D721Med (cell line): ENCODE results near the gene CCDC187.

Experiments
- DNase-seq: peaks from one replicate; pipeline ENCODE4 v3.0.0; 2011; ENCODE audit warnings: low spot score; ENCODE audit not compliant: insufficient read length
- FAIRE-seq: peaks from 2 replicates; lab custom pipeline; 2011; peaks lifted over from hg19 to GRCh38; lab: Jason Lieb, UNC
- TF ChIP-seq, protein P1 (sequence below): IDR thresholded peaks from 2 replicates; pipeline ENCODE4 v1.5.1; 2012; ENCODE audit warnings: mild to moderate bottlenecking, control low read depth; ENCODE audit not compliant: insufficient read depth; ENCODE audit errors: missing control alignments

CCDC187 gene

DNA sequence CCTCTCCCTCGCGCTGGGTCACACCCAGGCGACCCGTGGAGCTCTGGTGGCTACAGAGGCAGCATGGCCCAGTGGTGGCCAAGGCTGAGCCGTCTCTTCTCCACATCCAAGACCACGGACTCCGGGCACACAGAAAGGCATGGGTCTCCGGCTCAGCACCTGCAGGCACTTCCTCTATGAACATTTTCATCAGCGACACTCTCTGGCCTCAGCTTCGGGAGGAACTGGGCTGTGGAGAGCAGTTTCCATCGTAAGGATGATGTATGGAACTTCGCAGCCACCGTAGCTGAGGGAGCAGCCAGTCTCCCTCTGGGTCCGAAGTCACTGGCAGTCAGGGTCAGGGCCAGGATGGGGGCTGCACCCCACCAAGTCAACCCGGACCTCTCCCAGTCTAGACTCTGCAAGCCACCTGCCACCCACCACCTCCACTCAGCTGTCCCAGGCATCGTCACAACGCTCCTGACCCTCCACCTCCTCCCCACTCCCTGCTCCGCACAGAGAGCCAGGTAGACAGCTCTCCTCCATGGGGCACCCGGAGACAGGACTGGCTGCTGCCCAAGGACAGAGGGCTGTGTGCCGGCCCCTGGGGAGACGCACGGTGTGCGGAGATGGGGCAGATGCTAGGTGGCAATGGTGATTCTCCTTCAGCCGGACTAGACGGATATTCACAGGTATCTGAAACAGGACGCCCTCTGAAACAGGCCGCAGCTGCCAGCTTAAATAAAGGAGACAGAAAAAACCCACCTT lies 68.0 kb downstream of the CCDC187 start:
- FAIRE-seq = no peak
- TF ChIP-seq, protein P1, sequence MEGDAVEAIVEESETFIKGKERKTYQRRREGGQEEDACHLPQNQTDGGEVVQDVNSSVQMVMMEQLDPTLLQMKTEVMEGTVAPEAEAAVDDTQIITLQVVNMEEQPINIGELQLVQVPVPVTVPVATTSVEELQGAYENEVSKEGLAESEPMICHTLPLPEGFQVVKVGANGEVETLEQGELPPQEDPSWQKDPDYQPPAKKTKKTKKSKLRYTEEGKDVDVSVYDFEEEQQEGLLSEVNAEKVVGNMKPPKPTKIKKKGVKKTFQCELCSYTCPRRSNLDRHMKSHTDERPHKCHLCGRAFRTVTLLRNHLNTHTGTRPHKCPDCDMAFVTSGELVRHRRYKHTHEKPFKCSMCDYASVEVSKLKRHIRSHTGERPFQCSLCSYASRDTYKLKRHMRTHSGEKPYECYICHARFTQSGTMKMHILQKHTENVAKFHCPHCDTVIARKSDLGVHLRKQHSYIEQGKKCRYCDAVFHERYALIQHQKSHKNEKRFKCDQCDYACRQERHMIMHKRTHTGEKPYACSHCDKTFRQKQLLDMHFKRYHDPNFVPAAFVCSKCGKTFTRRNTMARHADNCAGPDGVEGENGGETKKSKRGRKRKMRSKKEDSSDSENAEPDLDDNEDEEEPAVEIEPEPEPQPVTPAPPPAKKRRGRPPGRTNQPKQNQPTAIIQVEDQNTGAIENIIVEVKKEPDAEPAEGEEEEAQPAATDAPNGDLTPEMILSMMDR = no peak
- DNase-seq = no peak

GRCh38 chr9:136235171-136235570 lies 68.7 kb downstream of the CCDC187 start:
- TF ChIP-seq, protein P1 = no peak
- no peak for FAIRE-seq
- no peak for DNase-seq

DNA sequence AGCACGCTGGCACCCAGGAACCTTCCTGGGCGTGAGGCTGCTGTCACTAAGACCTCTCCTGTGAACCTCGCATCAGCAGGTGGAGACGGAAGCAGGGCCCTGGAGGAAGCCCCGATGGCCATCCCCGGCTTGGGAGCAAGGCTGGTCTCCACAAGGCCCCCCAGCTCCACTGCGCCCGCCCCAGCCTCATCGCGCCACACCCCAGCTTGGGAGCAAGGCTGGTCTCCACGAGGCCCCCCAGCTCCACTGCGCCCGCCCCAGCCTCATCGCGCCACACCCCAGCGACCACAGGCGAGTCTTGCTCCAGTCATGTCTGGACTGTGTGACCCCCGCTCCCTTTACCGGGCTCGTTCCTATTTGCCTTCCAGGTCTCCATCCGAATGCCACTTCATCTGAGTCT lies 69.3 kb downstream of the CCDC187 start:
- TF ChIP-seq, protein P1 = no peak
- DNase-seq (no peak), FAIRE-seq (no peak)

DNA sequence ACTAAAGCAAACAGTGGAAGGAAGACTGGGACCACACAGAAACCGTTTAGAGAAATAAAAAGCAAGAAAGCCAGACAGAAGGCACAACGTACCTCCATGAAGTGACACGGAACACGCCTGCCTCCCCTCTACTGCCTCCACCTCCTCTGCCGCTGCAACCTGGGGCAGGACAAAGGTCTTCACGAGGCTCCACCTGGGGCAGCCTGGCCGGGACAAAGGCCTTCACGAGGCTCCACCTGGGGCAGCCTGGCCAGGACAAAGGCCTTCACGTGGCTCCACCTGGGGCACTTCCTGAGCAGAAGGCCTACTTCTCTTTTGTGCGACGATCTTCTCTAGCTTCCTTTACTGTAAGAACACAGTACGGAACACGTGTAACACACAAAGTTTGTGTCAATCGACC lies 70.0 kb downstream of the CCDC187 start:
- TF ChIP-seq, protein P1 = no peak

DNA sequence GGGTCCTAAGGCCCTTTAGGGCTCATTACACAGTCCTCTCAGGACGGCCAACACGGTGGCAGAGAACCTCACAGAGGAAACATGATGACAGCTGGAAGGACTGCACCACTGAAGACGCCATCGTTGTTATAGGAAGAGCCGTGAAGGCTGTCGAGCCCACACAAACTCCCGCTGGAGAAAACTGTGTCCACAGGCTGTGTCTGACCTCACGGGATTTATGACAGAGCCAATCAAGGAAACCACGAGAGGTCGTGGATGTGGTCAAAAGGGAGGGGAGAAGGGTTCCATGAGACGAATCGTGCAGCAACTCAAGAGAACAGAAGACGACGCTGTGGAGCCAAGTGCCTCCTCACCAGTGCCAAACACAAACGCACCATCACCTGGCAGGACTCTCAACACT lies 70.5 kb downstream of the CCDC187 start:
- DNase-seq (no peak), FAIRE-seq (no peak)
- TF ChIP-seq, protein P1 = no peak

More for the DNA sequence above, 70.0 kb downstream of the CCDC187 start:
- DNase-seq (no peak), FAIRE-seq (no peak)

DNA sequence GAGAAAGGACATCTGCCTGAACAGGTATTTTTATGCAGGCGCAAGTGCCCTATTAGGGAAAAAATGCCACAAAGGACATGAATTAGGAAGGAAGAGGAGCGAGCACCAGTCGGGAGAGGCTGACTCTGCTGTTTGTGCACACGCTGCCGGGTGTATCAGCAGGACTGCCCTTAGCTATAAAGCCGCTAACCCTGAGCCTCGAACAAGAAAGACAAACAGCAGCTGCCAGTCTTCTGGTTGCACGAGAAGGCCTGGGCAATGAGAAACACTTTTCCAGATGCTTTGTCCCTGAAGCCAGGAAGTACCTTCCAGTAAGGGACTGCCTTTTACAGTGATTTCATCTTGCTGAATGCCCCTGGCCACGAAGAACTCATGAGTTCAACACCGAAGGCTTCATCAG lies 70.9 kb downstream of the CCDC187 start:
- FAIRE-seq (no peak), DNase-seq (no peak)
- TF ChIP-seq, protein P1 = no peak
